ENCODE measurements around the gene FSIP1. TPM values are rescaled to one million over a fixed set of nuclear protein-coding genes. Genes with fewer than 3 reads are reported as not detected.
"Not testable (repeated sequence)": the region's sequence is repeated elsewhere in the genome, so short reads cannot be mapped to it uniquely, and the experiment has no call there.

Gene FSIP1
- total RNA-seq, 2 experiments from 2014 or later, result 0.22 to 0.34 TPM

DNA sequence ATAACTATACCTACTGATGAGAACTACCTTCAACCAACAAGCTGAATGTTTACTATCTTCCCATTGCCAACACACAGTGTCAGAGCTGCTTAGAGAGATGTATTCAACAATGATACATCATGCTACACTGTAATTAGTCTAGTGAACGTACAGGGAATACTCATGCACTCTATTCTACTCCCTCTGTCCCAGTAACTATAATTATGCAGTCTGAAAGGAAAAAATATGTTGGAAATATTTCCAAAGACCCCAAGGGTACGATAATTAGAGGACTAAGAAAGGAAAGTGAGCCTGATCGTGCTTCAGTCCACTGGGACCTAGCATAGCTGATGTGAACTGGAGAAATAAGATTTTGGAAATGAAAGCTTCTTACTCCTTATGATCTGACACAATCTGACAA, 36.9 kb upstream of the FSIP1 start:
- no peaks in the 10 kb centered on the region for H3K27me3 Mint-ChIP-seq
- Histone ChIP-seq H3K27ac (ENCODE audit: low read depth in 1 of 2, low read length in 2 of 2) (no peak overlapping the region), H3K36me3 (ENCODE audit: insufficient read depth, low read length) (no peaks in the 10 kb centered on the region), H3K4me3 (ENCODE audit: low read length) (no peak overlapping the region), H3K4me1 (ENCODE audit: insufficient read depth, low read length) (no peaks in the 10 kb centered on the region), H3K9me3 (ENCODE audit: control insufficient read depth in 1 of 2, insufficient read depth in 1 of 2, low read length in 2 of 2) (no peaks in the 10 kb centered on the region), H3K27me3 (ENCODE audit: control insufficient read depth in 1 of 2, insufficient read depth in 2 of 2, low read length in 2 of 2) (peaks cover 0 to 3% of the 10 kb centered on the region in 2 experiments)
- intact Hi-C loops (cut with DNase I, micrococcal nuclease), result no loop called here
- H3K27ac Mint-ChIP-seq, result no peak overlapping the region
- no peak overlapping the region for H3K4me3 Mint-ChIP-seq
- CTCF ChIA-PET, result no interaction called here
- H3K36me3 Mint-ChIP-seq (ENCODE audit: low read depth), result no peaks in the 10 kb centered on the region
- no peak for TF ChIP-seq CTCF (IDR thresholded peaks at IDR 0.05)
- ATAC-seq (ENCODE audit: poor library complexity), result no peak
- H3K4me1 Mint-ChIP-seq (ENCODE audit: low read depth), result no peaks in the 10 kb centered on the region
- DNase-seq, result no peak
- H3K9me3 Mint-ChIP-seq, result no peaks in the 10 kb centered on the region
- POLR2A ChIA-PET, result no interaction called here

DNA sequence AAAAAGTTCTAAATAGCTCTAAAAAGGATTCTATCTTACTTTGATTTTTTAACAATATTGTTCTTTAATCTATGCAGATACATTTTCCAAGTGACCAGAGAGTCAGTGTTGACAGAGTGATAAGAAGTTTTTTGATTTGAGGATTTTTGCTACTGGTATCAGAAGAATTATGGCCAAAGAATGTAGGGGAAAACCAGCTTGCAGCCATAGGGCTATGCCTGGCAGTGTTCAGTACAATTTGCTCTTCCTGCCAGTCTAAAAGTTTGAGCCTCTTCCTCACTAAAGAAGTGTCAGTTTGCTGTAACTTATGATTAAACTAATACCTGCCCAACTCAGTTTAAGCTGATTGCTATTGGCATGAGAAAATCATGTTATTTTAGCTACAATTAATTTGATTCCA, 35.3 kb upstream of the FSIP1 start:
- no peak overlapping the region for H3K27ac ChIP-seq (ENCODE audit: low read depth in 1 of 2, low read length in 2 of 2)
- Mint-ChIP-seq H3K27ac (no peak overlapping the region), H3K4me1 (ENCODE audit: low read depth) (no peaks in the 10 kb centered on the region), H3K4me3 (no peak overlapping the region), H3K36me3 (ENCODE audit: low read depth) (no peaks in the 10 kb centered on the region), H3K9me3 (no peaks in the 10 kb centered on the region), H3K27me3 (no peaks in the 10 kb centered on the region)
- H3K9me3 ChIP-seq (ENCODE audit: control insufficient read depth in 1 of 2, insufficient read depth in 1 of 2, low read length in 2 of 2), result no peaks in the 10 kb centered on the region
- H3K36me3 ChIP-seq (ENCODE audit: insufficient read depth, low read length), result no peaks in the 10 kb centered on the region
- no peak overlapping the region for H3K4me3 ChIP-seq (ENCODE audit: low read length)
- TF ChIP-seq CTCF (IDR thresholded peaks at IDR 0.05), result no peak
- ATAC-seq (ENCODE audit: poor library complexity) (no peak), DNase-seq (no peak)
- no peaks in the 10 kb centered on the region for H3K4me1 ChIP-seq (ENCODE audit: insufficient read depth, low read length)
- POLR2A ChIA-PET, result no interaction called here
- CTCF ChIA-PET, result no interaction called here
- H3K27me3 ChIP-seq (ENCODE audit: control insufficient read depth in 1 of 2, insufficient read depth in 2 of 2, low read length in 2 of 2), result peaks cover 0 to 3% of the 10 kb centered on the region in 2 experiments
- intact Hi-C loops (cut with DNase I, micrococcal nuclease), result no loop called here

DNA sequence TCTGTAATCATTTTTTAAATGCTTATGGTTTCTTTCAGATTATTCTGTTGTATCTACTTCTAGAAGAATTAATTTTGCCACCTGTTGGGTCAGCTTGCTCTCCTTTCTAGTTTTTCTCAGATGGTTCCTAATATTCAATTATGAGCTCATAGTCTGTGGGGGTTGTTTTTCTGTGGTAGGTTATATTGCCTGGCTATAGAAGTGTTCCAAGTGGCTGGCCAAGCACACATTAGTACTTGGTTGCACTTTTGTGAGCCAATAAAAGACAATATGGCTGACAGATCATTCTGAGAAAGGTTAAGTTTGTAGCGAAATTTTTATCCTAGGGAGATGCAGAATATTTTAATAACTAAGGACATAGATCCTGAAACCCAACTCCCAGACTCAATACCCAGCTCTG, 31.8 kb upstream of the FSIP1 start:
- Mint-ChIP-seq H3K36me3 (ENCODE audit: low read depth) (no peaks in the 10 kb centered on the region), H3K4me1 (ENCODE audit: low read depth) (no peaks in the 10 kb centered on the region), H3K9me3 (no peaks in the 10 kb centered on the region), H3K27me3 (no peaks in the 10 kb centered on the region), H3K4me3 (no peak overlapping the region), H3K27ac (no peak overlapping the region)
- no peaks in the 10 kb centered on the region for H3K9me3 ChIP-seq (ENCODE audit: control insufficient read depth in 1 of 2, insufficient read depth in 1 of 2, low read length in 2 of 2)
- POLR2A ChIA-PET, result no interaction called here
- H3K36me3 ChIP-seq (ENCODE audit: insufficient read depth, low read length), result no peaks in the 10 kb centered on the region
- intact Hi-C loops (cut with DNase I, micrococcal nuclease), result no loop called here
- TF ChIP-seq CTCF (IDR thresholded peaks at IDR 0.05), result no peak
- CTCF ChIA-PET, result interaction anchor here (0.6 kb wide), 1 partner anchor 27 kb away, joined by 3 read pairs; no protein-coding TSS in a partner anchor
- no peak for DNase-seq
- H3K4me3 ChIP-seq (ENCODE audit: low read length), result no peak overlapping the region
- no peaks in the 10 kb centered on the region for H3K4me1 ChIP-seq (ENCODE audit: insufficient read depth, low read length)
- H3K27ac ChIP-seq (ENCODE audit: low read depth in 1 of 2, low read length in 2 of 2), result no peak overlapping the region
- peaks cover 0 to 6% of the 10 kb centered on the region in 2 experiments for H3K27me3 ChIP-seq (ENCODE audit: control insufficient read depth in 1 of 2, insufficient read depth in 2 of 2, low read length in 2 of 2)
- ATAC-seq (ENCODE audit: poor library complexity), result no peak

- H3K9me3 ChIP-seq (ENCODE audit: control insufficient read depth in 1 of 2, insufficient read depth in 1 of 2, low read length in 2 of 2); H3K27ac ChIP-seq (ENCODE audit: low read depth in 1 of 2, low read length in 2 of 2); ATAC-seq (ENCODE audit: poor library complexity); H3K36me3 Mint-ChIP-seq (ENCODE audit: low read depth); H3K4me3 Mint-ChIP-seq; intact Hi-C loops (cut with DNase I, micrococcal nuclease); H3K36me3 ChIP-seq (ENCODE audit: insufficient read depth, low read length); POLR2A ChIA-PET; CTCF ChIA-PET; DNase-seq; H3K4me3 ChIP-seq (ENCODE audit: low read length); H3K4me1 ChIP-seq (ENCODE audit: insufficient read depth, low read length); H3K9me3 Mint-ChIP-seq; H3K4me1 Mint-ChIP-seq (ENCODE audit: low read depth); H3K27ac Mint-ChIP-seq: not testable (repeated sequence)
- H3K27me3 Mint-ChIP-seq, result peaks cover 11% of the 10 kb centered on the region
- peaks cover 0 to 17% of the 10 kb centered on the region in 2 experiments for H3K27me3 ChIP-seq (ENCODE audit: control insufficient read depth in 1 of 2, insufficient read depth in 2 of 2, low read length in 2 of 2)
These were observed 30.0 kb upstream of the FSIP1 start for GRCh38 chr15:39812651-39813050.

Data from CD4-positive, alpha-beta T cell (primary cell).